Activated CD8-positive, alpha-beta memory T cell treated with anti-CD3 and anti-CD28 coated beads for 1 hour (primary cell): Measurements from ENCODE around the gene NEUROD4.

Experiments used
- DNase-seq, 2 donors: peaks; one replicate each; pipeline ENCODE4 v3.0.0-alpha.2; 2020; ENCODE audit warnings: low read depth in 1 of 2; ENCODE audit errors: extremely low read depth in 1 of 2

The NEUROD4 gene

GRCh38 chr12:54997929-54998522 is 21.7 kb upstream of the NEUROD4 start:
- no peak for DNase-seq

- no peak for DNase-seq
Observed at GRCh38 chr12:54998958-54999510, 20.7 kb upstream of the NEUROD4 start.

- DNase-seq: no peak
Observed at GRCh38 chr12:55001198-55001868, 18.4 kb upstream of the NEUROD4 start.

GRCh38 chr12:55002355-55002754 is 17.4 kb upstream of the NEUROD4 start:
- no peak for DNase-seq

GRCh38 chr12:55008944-55009585 is 10.7 kb upstream of the NEUROD4 start:
- DNase-seq: no peak

GRCh38 chr12:55017416-55017925 is 2.3 kb upstream of the NEUROD4 start:
- DNase-seq: no peak

- DNase-seq: no peak
Observed at GRCh38 chr12:55024575-55024974, 4.8 kb downstream of the NEUROD4 start.

GRCh38 chr12:55025508-55025907 is 5.7 kb downstream of the NEUROD4 start:
- DNase-seq: no peak

GRCh38 chr12:55034218-55034617 is 14.4 kb downstream of the NEUROD4 start:
- DNase-seq: no peak

- DNase-seq: no peak
Observed at GRCh38 chr12:55036326-55037115, 16.7 kb downstream of the NEUROD4 start.

- no peak for DNase-seq
Observed at GRCh38 chr12:55037351-55037987, 17.7 kb downstream of the NEUROD4 start.

GRCh38 chr12:55039395-55040354 is 19.9 kb downstream of the NEUROD4 start:
- no peak for DNase-seq

GRCh38 chr12:55041345-55042055 is 21.7 kb downstream of the NEUROD4 start:
- no peak for DNase-seq

- no peak for DNase-seq
Observed at GRCh38 chr12:55043542-55043941, 23.8 kb downstream of the NEUROD4 start.

GRCh38 chr12:55044135-55044534 is 24.4 kb downstream of the NEUROD4 start:
- no peak for DNase-seq

- DNase-seq: no peak
Observed at GRCh38 chr12:55049676-55050075, 29.9 kb downstream of the NEUROD4 start.

- no peak for DNase-seq
Observed at GRCh38 chr12:55051197-55051947, 31.6 kb downstream of the NEUROD4 start.

GRCh38 chr12:55057481-55057880 is 37.7 kb downstream of the NEUROD4 start:
- no peak for DNase-seq
